Measurements from ENCODE around the gene TRPV3. TPM values are rescaled to one million over a fixed set of nuclear protein-coding genes. Genes with fewer than 3 reads are reported as not detected.

Gene TRPV3
- total and polyA plus RNA-seq, 2 of the 8 experiments (the other 6 are each of a cell fraction or from before 2014, with no cell fraction given), result 0.56 to 1.0 TPM

DNA sequence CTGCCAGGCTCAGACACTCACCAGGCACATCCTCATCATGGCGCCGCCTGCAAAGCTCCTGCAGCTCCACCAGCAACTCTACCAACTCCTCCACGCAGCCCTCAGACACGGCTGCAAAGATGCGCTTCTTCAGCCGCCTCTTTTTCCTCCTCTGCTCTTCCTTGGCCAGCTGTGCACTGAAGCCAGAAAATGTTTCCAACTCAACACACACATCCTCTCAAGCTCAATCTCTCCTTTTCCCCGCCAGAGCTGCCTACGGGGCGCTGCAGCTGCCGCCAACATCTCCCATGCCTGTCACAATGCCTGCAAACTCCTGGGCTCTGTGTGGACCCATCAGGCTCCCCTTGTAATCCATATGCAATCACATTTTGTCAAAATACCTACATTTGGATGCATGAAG is 14.2 kb downstream of the TRPV3 start:
- no peaks in the 10 kb centered on the region for H3K79me2 ChIP-seq (ENCODE audit: control insufficient read depth in 1 of 2, insufficient read depth in 2 of 2, low read length in 2 of 2)
- POLR2A ChIA-PET (ENCODE audit: partially characterized antibody), result no interaction called here
- TF ChIP-seq CREB1 (IDR thresholded peaks at IDR 0.05) (no peak), TAF7 (optimal IDR thresholded peaks at IDR 0.05; ENCODE audit: borderline replicate concordance, low read depth, low read length) (no peak), CEBPB (IDR thresholded peaks at IDR 0.05; ENCODE audit: low read depth, low read length) (no peak), TEAD4 (IDR thresholded peaks at IDR 0.05; ENCODE audit: low read depth, low read length) (no peak)
- H3K23me2 ChIP-seq (ENCODE audit: low read depth, low read length), result no peaks in the 10 kb centered on the region
- H3K56ac ChIP-seq (replicated peaks; ENCODE audit: insufficient read length, low read depth, low read length), result no peak overlapping the region
- no peaks in the 10 kb centered on the region for H3K36me3 ChIP-seq (ENCODE audit: control insufficient read depth in 2 of 4, insufficient read depth in 4 of 4, low read length in 3 of 4)
- H3K4me1 ChIP-seq (replicated peaks in 1 of 4; ENCODE audit: control insufficient read depth in 3 of 4, insufficient read depth in 4 of 4, low read length in 3 of 4), result peaks cover 0 to 2% (median 0%) of the 10 kb centered on the region in 4 experiments; a peak in 1 of 7 replicates
- H3K27me3 ChIP-seq (replicated peaks in 1 of 4; ENCODE audit: control insufficient read depth in 3 of 4, extremely low read depth in 1 of 4, insufficient read depth in 3 of 4, low read length in 3 of 4), result no peaks in the 10 kb centered on the region
- no peak overlapping the region for H3K27ac ChIP-seq (ENCODE audit: low read depth, low read length)
- H3K14ac ChIP-seq (ENCODE audit: insufficient read length), result no peak overlapping the region
- H2BK120ac ChIP-seq (replicated peaks; ENCODE audit: low read depth, low read length), result no peak overlapping the region
- H4K20me1 ChIP-seq (replicated peaks in 1 of 2; ENCODE audit: control insufficient read depth in 1 of 2, insufficient read depth in 2 of 2, low read length in 2 of 2), result no peaks in the 10 kb centered on the region
- H3K23ac ChIP-seq (ENCODE audit: insufficient read length), result no peak overlapping the region
- H2BK5ac ChIP-seq (ENCODE audit: low read depth, low read length), result no peak overlapping the region
- H2BK20ac ChIP-seq (ENCODE audit: low read length), result no peak overlapping the region
- H3K9me3 ChIP-seq (ENCODE audit: insufficient read depth in 2 of 2, low read depth in 1 of 2, low read length in 1 of 2), result no peaks in the 10 kb centered on the region
- no peak overlapping the region for H2AFZ ChIP-seq (ENCODE audit: low read length)
- H2AK5ac ChIP-seq (ENCODE audit: low read depth, low read length), result no peak overlapping the region
- peak overlapping the region; percentile 14; the same call in 1 of the 2 replicates for H4K8ac ChIP-seq (ENCODE audit: extremely low read depth, insufficient read depth, low read length)
- no peak for DNase-seq (ENCODE audit: low read depth in 1 of 2, low spot score in 2 of 2)
- H3K9ac ChIP-seq (replicated peaks in 1 of 4; ENCODE audit: extremely low read depth in 1 of 4, low read depth in 3 of 4, low read length in 3 of 4), result no peak overlapping the region
- no peak overlapping the region for H4K91ac ChIP-seq (replicated peaks; ENCODE audit: insufficient read length, low read length)
- no peak overlapping the region for H3K4ac ChIP-seq (replicated peaks; ENCODE audit: insufficient read length, low read depth, low read length)
- FAIRE-seq, result no peak
- H3K18ac ChIP-seq (ENCODE audit: extremely low read depth, low read length), result no peak overlapping the region
- no peak overlapping the region for H2BK12ac ChIP-seq (ENCODE audit: low read depth, low read length)
- H3K79me1 ChIP-seq (ENCODE audit: low read depth, low read length), result no peaks in the 10 kb centered on the region
- 94% methylated on average over 10 of the region's 10 CpGs; no CpG with 5 or more reads in 1 of the 2 experiments for WGBS, 2 experiments (ENCODE audit: extremely low coverage in 1 of 2, insufficient coverage in 1 of 2, insufficient read length in 1 of 2, insufficient replicate concordance in 2 of 2, low coverage in 1 of 2, low lambda C conversion rate in 2 of 2, missing lambda C conversion rate in 1 of 2)
- H3K4me2 ChIP-seq (ENCODE audit: insufficient read depth in 1 of 2, low read depth in 2 of 2, low read length in 2 of 2), result no peak overlapping the region
- H2BK15ac ChIP-seq (ENCODE audit: low read length), result no peak overlapping the region
- CTCF ChIA-PET (ENCODE audit: partially characterized antibody), result interaction anchor here (0.5 to 1.4 kb wide), 4 partner anchors 17 to 761 kb away, joined by 3 read pairs; no protein-coding TSS in a partner anchor
- H3K4me3 ChIP-seq (ENCODE audit: extremely low read depth in 1 of 4, insufficient read depth in 2 of 4, low read depth in 3 of 4, low read length in 4 of 4), result no peak overlapping the region
- H4K5ac ChIP-seq (ENCODE audit: insufficient read length, low read depth, low read length), result no peak overlapping the region

All from H1 (cell line).